Airway epithelial cell (primary cell): ENCODE measurements around the gene ZNF705A. TPM values are rescaled to one million over a fixed set of nuclear protein-coding genes. Genes with fewer than 3 reads are reported as not detected.

ENCODE experiments used
- total RNA-seq: library from RNA; depleted of rRNA; stranded (reverse); fragments of >200 nt; gene quantifications from 2 replicates; pipeline ENCODE4 v1.2.3, GENCODE V29; 2015

ZNF705A gene
- total RNA-seq: not detected in 2 replicates

DNA sequence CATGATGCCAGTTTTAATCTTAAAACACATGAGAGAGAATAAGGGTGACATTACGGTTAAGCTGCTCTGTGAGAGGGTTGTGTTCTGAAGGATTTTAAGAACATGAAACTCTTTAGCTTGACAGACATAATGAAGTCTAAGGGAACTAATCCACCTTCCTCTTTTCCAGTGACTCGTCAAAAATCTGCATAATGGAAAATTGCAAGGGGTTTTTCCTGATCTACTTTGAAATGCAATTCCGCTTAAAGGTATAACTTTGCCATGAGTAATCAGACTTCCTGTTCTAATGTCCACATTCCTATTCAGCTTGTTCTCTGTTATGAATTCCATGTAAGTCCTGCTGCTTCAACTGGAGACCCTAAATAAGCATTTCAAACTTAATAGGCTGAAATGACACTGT is at the start of gene ZNF705A:
Gene ZNF705A (plus strand): TSS at position 171 of the 400 bp plus-strand sequence. CDS start 15,611 bp downstream, outside the sequence.

DNA sequence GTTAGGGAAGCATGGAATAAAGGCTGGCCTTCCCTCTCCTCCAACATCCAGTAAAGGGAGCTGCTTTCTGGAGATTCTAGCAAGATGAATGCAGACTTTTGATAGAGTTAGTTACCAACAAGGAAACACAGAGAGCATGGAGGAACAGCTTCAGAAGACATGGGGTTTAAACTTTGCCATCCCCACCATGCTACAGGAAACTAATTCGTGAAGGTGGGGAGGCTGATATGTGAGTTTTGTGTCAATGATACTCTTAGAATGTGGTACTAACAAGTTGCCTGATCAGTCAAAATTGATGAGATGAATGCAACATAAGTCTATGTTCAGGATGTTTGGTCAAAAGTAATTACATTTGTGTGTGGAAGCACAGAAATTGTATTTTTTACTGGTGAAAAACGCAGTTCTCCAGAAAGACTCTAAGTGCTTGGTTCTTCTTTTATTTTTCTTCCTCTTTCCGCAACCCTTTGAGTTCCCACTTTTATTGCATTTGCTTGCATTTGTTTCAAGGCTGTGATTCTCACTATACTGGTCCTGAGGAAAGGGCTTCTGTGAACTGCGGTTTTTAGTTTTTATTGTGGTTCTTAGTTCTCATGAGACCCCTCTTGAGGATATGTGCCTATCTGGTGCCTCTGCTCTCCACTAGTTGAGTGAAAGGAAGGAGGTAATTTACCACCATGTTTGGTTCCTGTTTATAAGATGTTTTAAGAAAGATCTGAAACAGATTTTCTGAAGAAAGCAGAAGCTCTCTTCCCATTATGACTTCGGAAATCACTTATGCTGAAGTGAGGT is 33.5 kb upstream of the ZNF705A start, which contains the start of gene CLEC4A:
Gene CLEC4A (plus strand): TSS at position 494 of the 789 bp plus-strand sequence. CDS start 262 bp downstream, at position 756.

DNA sequence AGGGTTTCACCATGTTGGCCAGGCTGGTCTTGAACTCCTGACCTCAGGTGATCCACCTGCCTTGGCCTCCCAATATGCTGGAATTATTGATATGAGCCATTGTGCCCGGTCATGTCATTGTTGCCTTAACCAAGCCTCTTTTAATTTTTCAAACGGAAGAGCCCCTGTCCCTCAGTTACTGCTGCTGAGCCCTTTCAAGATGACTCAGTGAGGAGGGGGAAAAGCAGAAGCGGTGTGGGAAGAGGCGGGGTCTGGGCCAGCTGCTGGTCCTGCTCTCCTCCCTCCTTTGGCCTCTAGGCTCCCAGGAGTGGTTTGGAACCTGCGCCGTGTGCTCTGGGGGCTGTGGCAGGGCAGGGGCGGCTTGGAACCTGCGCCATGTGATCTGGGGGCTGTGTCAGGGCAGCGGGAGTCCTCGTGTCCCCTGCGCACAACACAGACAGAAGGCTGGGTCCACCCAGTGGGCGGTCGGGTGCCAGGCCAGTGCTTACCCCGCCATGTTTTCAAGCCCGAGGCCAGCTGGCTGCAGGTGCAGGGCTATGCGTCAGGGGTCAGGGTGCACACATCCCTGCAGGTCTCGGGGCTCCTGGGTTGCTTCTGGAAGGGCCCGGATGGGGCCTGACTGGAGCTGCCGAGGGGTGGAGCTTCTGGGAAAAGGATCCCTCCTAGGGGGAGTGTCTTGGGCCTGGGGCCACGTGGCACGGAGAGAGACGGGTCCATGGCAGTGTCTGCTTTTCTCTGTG is 70.3 kb downstream of the ZNF705A start, which contains the start of gene FAM90A1:
Gene FAM90A1 (minus strand): TSS at position 627 of the 740 bp plus-strand sequence. CDS start 2,786 bp downstream, outside the sequence.

Other genes starting within 250 kb of the ZNF705A start
- 11.2 and 14.1 TPM in 2 replicates for gene SLC2A3, start 220.8 kb upstream of the ZNF705A start, total RNA-seq
- gene FOXJ2, start 124.3 kb upstream of the ZNF705A start, total RNA-seq: 6.7 and 9.2 TPM in 2 replicates
- not detected in 2 replicates for gene C3AR1, start 90.7 kb upstream of the ZNF705A start, total RNA-seq
- gene NECAP1, start 74.7 kb upstream of the ZNF705A start, total RNA-seq: 19.0 and 33.2 TPM in 2 replicates
- 0.42 TPM in 1 of 2 replicates, not detected in the other for gene CLEC4A, start 33.4 kb upstream of the ZNF705A start, total RNA-seq
- not detected in 2 replicates for gene FAM90A1, start 70.6 kb downstream of the ZNF705A start, total RNA-seq